ENCODE results near the gene WDSUB1.
A peak's percentile ranks its signal among the peaks of the same experiment; 100 is the strongest.

Gene WDSUB1

GRCh38 chr2:159285433-159285832 is 1.1 kb downstream of the WDSUB1 start:
- POLR2A ChIA-PET (ENCODE audit: low non-redundant PET): no interaction called here
- CTCF ChIA-PET: no interaction called here

DNA sequence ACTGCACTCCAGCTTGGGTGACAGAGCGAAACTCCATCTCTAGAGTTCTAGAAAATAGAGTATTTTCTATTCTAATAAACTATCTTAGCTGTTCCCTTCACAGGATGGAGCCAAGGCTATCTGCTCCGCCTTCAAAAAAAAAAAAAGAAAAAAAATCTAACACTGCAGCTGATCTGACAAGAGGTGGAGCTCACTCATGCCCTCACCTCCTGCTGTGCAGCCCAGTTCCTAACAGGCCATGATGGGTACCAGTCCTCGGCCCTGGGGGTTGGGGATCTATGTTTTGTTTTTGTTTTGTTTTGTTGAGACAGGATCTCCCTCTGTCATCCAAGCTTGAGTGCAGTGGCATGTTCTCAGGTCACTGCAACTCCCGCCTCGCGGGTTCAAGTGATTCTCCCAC is 3.0 kb downstream of the WDSUB1 start:
- no peak for DNase-seq (ENCODE audit: low spot score)
- TF ChIP-seq CTCF (conservative IDR thresholded peaks at IDR 0.05; ENCODE audit: low read depth): no peak
- ChIA-PET CTCF (no interaction called here), POLR2A (ENCODE audit: low non-redundant PET) (no interaction called here)
- H3K27ac ChIP-seq: no peak overlapping the region

More at GRCh38 chr2:159285433-159285832, 1.1 kb downstream of the WDSUB1 start:
- TF ChIP-seq CTCF (conservative IDR thresholded peaks at IDR 0.05; ENCODE audit: low read depth): no peak
- H3K27ac ChIP-seq: peak overlapping the region; percentile 81
- DNase-seq (ENCODE audit: low spot score): no peak

- no peak for TF ChIP-seq CTCF (conservative IDR thresholded peaks at IDR 0.05; ENCODE audit: low read depth)
- ChIA-PET CTCF (no interaction called here), POLR2A (ENCODE audit: low non-redundant PET) (no interaction called here)
- DNase-seq (ENCODE audit: low spot score): no peak
- H3K27ac ChIP-seq: no peak overlapping the region
Measured at GRCh38 chr2:159281002-159281401, 5.5 kb downstream of the WDSUB1 start.

GRCh38 chr2:159279700-159280099 is 6.8 kb downstream of the WDSUB1 start:
- DNase-seq (ENCODE audit: low spot score): no peak
- no peak overlapping the region for H3K27ac ChIP-seq
- ChIA-PET CTCF (interaction anchor here (0.7 kb wide), 1 partner anchor 682 kb away, joined by 3 read pairs; no protein-coding TSS in a partner anchor), POLR2A (ENCODE audit: low non-redundant PET) (no interaction called here)
- TF ChIP-seq CTCF (conservative IDR thresholded peaks at IDR 0.05; ENCODE audit: low read depth): no peak

DNA sequence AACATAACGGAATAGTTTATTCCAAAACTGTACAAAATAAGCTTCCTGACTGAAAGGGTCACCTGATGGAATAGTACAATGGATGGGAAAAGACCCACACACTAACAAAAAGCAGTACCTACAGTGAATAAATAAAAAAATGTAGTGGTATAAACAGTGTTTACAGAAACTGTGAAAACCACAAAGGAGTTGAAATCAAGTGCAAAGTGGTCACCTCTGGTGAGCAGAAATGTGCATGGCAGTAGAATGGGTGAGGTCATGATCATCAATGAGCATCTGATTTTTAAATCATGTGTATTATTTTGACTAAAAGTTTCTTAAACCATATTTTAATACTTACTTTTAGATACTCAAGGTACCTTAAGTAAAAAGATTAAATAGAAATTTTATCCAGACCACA is 11.4 kb downstream of the WDSUB1 start:
- CTCF ChIA-PET: interaction anchor here (0.7 kb wide), 1 partner anchor 886 kb away, joined by 6 read pairs; no protein-coding TSS in a partner anchor
- H3K27ac ChIP-seq: no peak overlapping the region
- DNase-seq (ENCODE audit: low spot score): no peak
- no peak for TF ChIP-seq CTCF (conservative IDR thresholded peaks at IDR 0.05; ENCODE audit: low read depth)
- POLR2A ChIA-PET (ENCODE audit: low non-redundant PET): no interaction called here

- POLR2A ChIA-PET (ENCODE audit: low non-redundant PET): no interaction called here
Measured at GRCh38 chr2:159272156-159272555, 14.3 kb downstream of the WDSUB1 start.

More at GRCh38 chr2:159272156-159272555, 14.3 kb downstream of the WDSUB1 start:
- CTCF ChIA-PET: interaction anchor here (0.6 kb wide), 1 partner anchor 369 kb away, joined by 4 read pairs; no protein-coding TSS in a partner anchor
- no peak for DNase-seq (ENCODE audit: low spot score)
- H3K27ac ChIP-seq: no peak overlapping the region
- TF ChIP-seq CTCF (conservative IDR thresholded peaks at IDR 0.05; ENCODE audit: low read depth): no peak
